GM21786 (cell line): ENCODE results near the gene CCDC3.

Source experiments
- ATAC-seq: cut with Tn5 transposase; IDR thresholded peaks from one replicate; pipeline ENCODE4 v1.9.1; 2021; ENCODE audit not compliant: unreplicated experiment

The CCDC3 gene

DNA sequence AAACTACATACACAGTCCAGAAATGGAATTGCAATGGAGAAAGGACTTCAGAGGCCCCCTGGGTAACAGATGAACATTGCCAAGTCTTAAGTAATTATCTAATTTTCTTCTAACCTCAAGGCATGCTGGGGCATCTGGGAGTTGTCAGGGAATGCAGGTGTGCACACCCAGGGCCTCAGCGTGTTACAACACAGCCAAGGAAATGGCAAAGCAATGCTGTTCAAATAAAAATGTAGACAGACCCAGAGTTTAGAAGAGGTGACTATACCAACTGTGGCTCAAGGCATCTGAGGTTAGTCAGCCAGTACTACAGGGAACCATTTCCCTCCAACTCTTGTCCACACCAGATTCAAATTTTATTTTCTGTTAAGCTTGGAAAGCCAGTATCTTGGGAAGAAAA is 73.6 kb downstream of the CCDC3 start:
- no peak for ATAC-seq

- ATAC-seq, result no peak
Measured at GRCh38 chr10:12925845-12926244, 75.7 kb downstream of the CCDC3 start.

DNA sequence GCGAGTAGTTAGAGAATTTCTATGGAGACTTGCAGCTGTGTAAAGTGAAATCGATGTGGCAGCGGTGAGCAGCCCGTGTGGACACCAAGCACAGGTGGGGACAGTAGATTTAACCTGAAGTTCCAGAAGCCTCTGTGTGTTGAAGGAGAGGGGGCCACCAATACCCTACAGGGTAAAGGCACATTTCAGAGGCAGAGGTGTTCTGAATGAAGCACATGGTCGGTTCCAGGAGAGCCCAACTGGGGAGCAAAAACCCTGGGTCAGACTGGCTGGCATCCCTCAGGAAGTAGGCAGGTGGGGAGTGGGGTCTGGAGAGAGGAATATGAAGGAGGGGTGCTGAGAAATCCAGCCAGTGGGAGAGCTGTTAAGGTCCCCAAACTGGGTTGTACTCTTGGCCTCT is 76.6 kb downstream of the CCDC3 start:
- ATAC-seq, result no peak

GRCh38 chr10:12922117-12922900 is 79.2 kb downstream of the CCDC3 start:
- no peak for ATAC-seq

- ATAC-seq, result no peak
Measured at GRCh38 chr10:12921163-12921562, 80.3 kb downstream of the CCDC3 start.

GRCh38 chr10:12919574-12919973 is 81.9 kb downstream of the CCDC3 start:
- ATAC-seq, result no peak

GRCh38 chr10:12916587-12916986 is 84.9 kb downstream of the CCDC3 start:
- ATAC-seq, result no peak

- ATAC-seq, result no peak
Measured at GRCh38 chr10:12915637-12916168, 85.8 kb downstream of the CCDC3 start.

GRCh38 chr10:12914111-12914510 is 87.4 kb downstream of the CCDC3 start:
- no peak for ATAC-seq

DNA sequence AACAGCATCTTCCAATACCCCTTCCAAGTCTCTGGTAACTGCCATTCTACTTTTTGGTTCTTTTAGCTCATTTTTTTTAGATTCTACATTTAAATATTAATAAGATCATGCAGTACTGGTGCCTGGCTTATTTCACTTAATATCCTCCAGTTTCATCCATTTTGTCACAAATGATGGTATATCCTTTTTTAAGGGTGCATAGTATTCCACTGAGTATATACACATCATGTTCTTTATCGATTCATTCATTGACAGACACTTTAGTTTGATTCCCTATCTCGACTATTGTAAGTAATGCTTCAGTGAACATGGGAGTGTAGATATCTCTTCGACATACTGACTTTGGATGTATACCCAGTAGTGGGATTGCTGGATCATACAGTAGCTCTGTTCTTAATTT is 89.7 kb downstream of the CCDC3 start:
- ATAC-seq, result no peak

DNA sequence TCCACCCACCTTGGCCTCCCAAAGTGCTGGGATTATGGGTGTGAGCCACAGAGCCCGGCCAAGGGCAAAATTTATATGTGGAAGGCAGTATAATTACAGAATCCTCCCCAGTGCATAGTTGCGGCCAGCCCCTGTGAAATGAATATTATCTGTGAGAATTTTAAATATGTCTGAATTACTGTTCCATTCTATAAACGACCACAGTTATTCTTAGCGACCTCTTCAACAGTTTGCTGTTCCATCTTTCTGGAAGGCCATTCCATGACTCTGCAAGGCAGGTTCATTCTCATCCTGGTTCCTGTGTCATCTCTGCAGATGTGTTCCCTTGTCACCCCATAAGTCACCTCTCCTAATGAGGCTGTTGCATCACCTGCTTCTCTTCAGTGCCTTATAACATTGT is 90.7 kb downstream of the CCDC3 start:
- no peak for ATAC-seq

GRCh38 chr10:12909836-12910185 is 91.7 kb downstream of the CCDC3 start:
- ATAC-seq, result no peak

- ATAC-seq, result no peak
Measured at GRCh38 chr10:12909182-12909835, 92.2 kb downstream of the CCDC3 start.

DNA sequence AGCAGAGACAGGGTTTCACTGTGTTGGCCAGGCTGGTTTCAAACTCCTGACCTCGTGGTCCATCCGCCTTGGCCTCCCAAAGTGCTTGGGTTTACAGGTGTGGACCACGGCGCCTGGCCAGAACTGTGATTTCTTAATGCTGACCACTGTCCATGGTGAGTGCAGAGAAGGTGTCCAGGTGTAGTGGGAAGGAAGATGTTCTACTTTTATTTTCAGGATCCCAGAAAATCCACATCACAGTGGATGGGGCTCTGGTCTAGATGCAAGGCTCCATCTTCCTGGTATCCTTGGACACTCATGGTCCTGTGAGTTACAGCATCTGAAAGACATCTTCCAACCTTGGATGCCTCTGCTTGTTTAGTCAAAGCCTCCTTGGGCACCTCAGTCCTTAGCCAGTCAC is 92.7 kb downstream of the CCDC3 start:
- ATAC-seq, result no peak

GRCh38 chr10:12907656-12908055 is 93.9 kb downstream of the CCDC3 start:
- ATAC-seq, result no peak

- ATAC-seq, result no peak
Measured at GRCh38 chr10:12906051-12906541, 95.4 kb downstream of the CCDC3 start.

DNA sequence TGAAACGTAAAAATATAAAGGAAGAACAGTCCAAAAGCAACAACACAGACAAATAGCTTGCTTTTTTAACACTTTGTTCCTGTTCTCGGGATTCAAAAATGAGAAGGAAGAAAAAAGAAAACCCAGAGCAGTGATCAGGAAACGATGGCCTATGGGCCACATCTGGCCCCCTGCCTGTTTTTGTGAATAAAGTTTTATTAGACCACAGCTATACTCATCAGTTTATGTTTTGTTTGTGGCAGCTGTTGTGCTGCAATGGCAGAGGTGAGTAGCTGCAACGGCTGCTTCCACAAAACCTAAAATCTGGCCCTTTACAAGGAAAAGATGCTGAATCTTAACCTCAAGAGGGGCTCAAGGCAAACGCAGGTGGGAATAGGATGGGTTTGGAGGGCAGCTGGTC is 96.4 kb downstream of the CCDC3 start:
- no peak for ATAC-seq

- no peak for ATAC-seq
Measured at GRCh38 chr10:12902851-12903358, 98.6 kb downstream of the CCDC3 start.

GRCh38 chr10:12902135-12902572 is 99.4 kb downstream of the CCDC3 start:
- ATAC-seq, result no peak

DNA sequence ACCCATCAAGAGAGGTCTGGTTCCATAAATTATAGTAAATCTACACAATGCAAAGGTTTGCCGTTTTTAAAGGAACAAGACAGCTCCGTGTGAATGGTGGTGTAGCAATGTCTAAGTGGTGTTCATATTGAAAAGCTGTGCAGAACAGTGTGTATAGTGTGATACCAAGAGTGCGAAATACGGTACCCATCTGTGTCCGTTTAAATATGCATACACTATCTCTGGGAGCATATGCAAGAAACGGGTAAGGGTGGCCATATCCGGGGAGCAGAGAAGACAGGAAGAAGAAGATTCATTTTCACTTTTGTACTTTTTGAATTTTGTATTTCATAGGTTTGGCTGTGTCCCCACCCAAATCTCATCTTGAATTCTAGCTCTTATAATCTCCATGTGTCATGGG is 102.0 kb downstream of the CCDC3 start:
- no peak for ATAC-seq

DNA sequence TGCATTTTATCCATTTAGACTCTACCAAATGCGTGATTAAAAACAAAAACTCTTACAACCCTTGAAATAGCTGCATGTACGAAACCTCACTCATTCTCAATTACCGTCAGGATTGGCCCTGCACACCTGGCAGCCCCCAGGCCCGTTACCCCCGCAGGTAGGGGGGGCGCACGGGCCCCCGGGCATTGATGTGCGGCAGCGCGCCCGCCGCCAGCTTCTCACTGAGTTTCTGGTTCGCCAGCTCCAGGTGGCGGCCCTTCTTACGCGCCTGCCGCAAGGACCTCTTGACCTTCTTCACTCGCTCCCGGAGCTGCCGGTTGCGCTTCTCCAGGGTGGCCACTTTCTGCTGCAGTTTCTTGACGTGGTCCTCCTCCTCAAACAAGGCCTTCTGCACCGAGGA is 103.2 kb downstream of the CCDC3 start:
- ATAC-seq, result no peak

DNA sequence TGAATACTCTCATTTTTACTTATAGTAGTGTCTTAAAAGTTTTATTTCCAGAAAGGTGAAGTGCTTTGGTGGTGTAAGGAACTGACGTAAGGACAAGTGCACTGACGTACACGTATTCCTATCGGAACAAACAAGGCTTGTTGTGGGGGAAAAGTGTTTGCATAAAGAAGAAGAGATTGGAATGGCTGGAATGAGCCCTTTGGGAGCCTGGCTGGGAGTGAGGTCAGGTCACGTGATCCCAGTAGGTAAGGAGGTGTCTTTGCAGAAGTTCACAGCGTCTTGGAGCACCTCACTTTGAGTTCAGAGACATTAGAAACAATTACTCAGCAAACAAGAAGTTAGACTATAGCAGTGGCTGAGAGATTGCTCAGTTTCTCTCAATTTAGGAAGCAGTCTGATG is 104.2 kb downstream of the CCDC3 start:
- ATAC-seq, result no peak
